Breast epithelium (tissue), 4 donors: ENCODE measurements around the gene SKP2. TPM values are rescaled to one million over a fixed set of nuclear protein-coding genes. Genes with fewer than 3 reads are reported as not detected.

Source experiments
- DNase-seq, 2 donors: peaks; one replicate each; pipeline ENCODE4 v3.0.0-alpha.2; 2019; ENCODE audit warnings: low spot score in 2 of 2
- H3K27ac ChIP-seq, 2 donors: fragments of 200-600 bp; sonication (generic) in 1 of 2; one replicate each; pipeline ENCODE4 v1.5.1; 2016 to 2019; ENCODE audit warnings: mild to moderate bottlenecking in 1 of 2
- H3K27me3 ChIP-seq, 2 donors: fragments of 200-600 bp; sonication (generic) in 1 of 2; one replicate each; pipeline versions ENCODE4 v1.5.1 to v1.6.0; 2017 to 2019; ENCODE audit warnings: control low read depth in 1 of 2, mild to moderate bottlenecking in 1 of 2
- H3K36me3 ChIP-seq: fragments of 200-600 bp; one replicate; pipeline ENCODE4 v1.5.1; 2019
- H3K4me1 ChIP-seq, 2 donors: fragments of 200-600 bp; sonication (generic); one replicate each; pipeline ENCODE4 v1.5.1; 2016 to 2019; ENCODE audit warnings: control low read depth in 1 of 2
- H3K4me3 ChIP-seq, 3 donors: fragments of 200-600 bp; sonication (generic); 1 replicate in 2 of 3; 2 replicates in 1 of 3; pipeline ENCODE4 v1.5.1; 2016 to 2019; ENCODE audit warnings: mild to moderate bottlenecking in 3 of 3, moderate library complexity in 2 of 3
- H3K9me3 ChIP-seq, 2 donors: fragments of 200-600 bp; sonication (generic) in 1 of 2; one replicate each; pipeline ENCODE4 v1.5.1; 2016 to 2019; ENCODE audit warnings: control low read depth in 1 of 2
- CTCF ChIP-seq, 3 donors: fragments of 450-650 bp; IDR thresholded peaks; one replicate each; pipeline ENCODE4 v1.5.1; 2016 to 2017; ENCODE audit warnings: antibody characterized with exemption in 3 of 3, mild to moderate bottlenecking in 3 of 3, moderate library complexity in 3 of 3
- POLR2A ChIP-seq: fragments of 450-650 bp; IDR thresholded peaks from one replicate; pipeline ENCODE4 v1.6.1; 2016; ENCODE audit warnings: antibody characterized with exemption, mild to moderate bottlenecking, moderate library complexity
- POLR2AphosphoS5 ChIP-seq, 3 donors: sonication (generic); formaldehyde crosslinking; IDR thresholded peaks; one replicate each; pipeline ENCODE4 v1.6.1; 2017; ENCODE audit warnings: antibody characterized with exemption in 3 of 3
- intact Hi-C: fragments of 100-400 bp; cut with DNase I; formaldehyde crosslinking; loops from one replicate; pipeline ENCODE4 v1.15.1; 2023; ENCODE audit warnings: low total_unique reads
- total RNA-seq, 3 donors: library from RNA; depleted of rRNA; stranded (reverse); fragments of >200 nt; gene quantifications; one replicate each; pipeline ENCODE4 v1.1.0, GENCODE V29; 2016

SKP2 gene
- total RNA-seq, 3 donors from 2014 or later, result 9.1 to 11.1 (median 9.2) TPM

- Histone ChIP-seq H3K4me1 (no peaks in the 10 kb centered on the region), H3K27me3 (no peaks in the 10 kb centered on the region), H3K4me3 (no peak overlapping the region), H3K36me3 (no peaks in the 10 kb centered on the region), H3K27ac (no peak overlapping the region), H3K9me3 (no peaks in the 10 kb centered on the region)
- no peak for TF ChIP-seq CTCF (IDR thresholded peaks at IDR 0.05)
- TF ChIP-seq POLR2A, result no peak
- TF ChIP-seq POLR2AphosphoS5 (IDR thresholded peaks at IDR 0.05), result no peak
- DNase-seq, result no peak
- intact Hi-C loops, result no loop called here
Measured at GRCh38 chr5:36228505-36228904, 76.6 kb downstream of the SKP2 start.

GRCh38 chr5:36230151-36230790, 78.4 kb downstream of the SKP2 start:
- no peaks in the 10 kb centered on the region for H3K36me3 ChIP-seq
- no peak overlapping the region for H3K4me3 ChIP-seq
- H3K4me1 ChIP-seq, result no peaks in the 10 kb centered on the region
- H3K27ac ChIP-seq, result no peak overlapping the region
- TF ChIP-seq CTCF (IDR thresholded peaks at IDR 0.05) (no peak), POLR2AphosphoS5 (IDR thresholded peaks at IDR 0.05) (no peak), POLR2A (no peak)
- H3K9me3 ChIP-seq, result no peaks in the 10 kb centered on the region
- intact Hi-C loops, result no loop called here
- no peak for DNase-seq
- no peaks in the 10 kb centered on the region for H3K27me3 ChIP-seq

- H3K9me3 ChIP-seq, result no peaks in the 10 kb centered on the region
- H3K27ac ChIP-seq, result no peak overlapping the region
- no peaks in the 10 kb centered on the region for H3K27me3 ChIP-seq
- TF ChIP-seq POLR2A, result no peak
- no peak for TF ChIP-seq CTCF (IDR thresholded peaks at IDR 0.05)
- no peak for TF ChIP-seq POLR2AphosphoS5 (IDR thresholded peaks at IDR 0.05)
- no peaks in the 10 kb centered on the region for H3K36me3 ChIP-seq
- intact Hi-C loops, result no loop called here
- no peak overlapping the region for H3K4me3 ChIP-seq
- no peaks in the 10 kb centered on the region for H3K4me1 ChIP-seq
- DNase-seq, result no peak
Measured at GRCh38 chr5:36232533-36232932, 80.6 kb downstream of the SKP2 start.

Other genes starting within 250 kb of the SKP2 start
- not detected for gene CAPSL, start 213.5 kb upstream of the SKP2 start, total RNA-seq
- gene UGT3A1, start 160.7 kb upstream of the SKP2 start, total RNA-seq, result not detected
- gene UGT3A2, start 85.2 kb upstream of the SKP2 start, total RNA-seq, result not detected
- 10 to 100 TPM; 11.0 to 19.3 (median 13.1) TPM for gene LMBRD2, start 224 bp upstream of the SKP2 start, total RNA-seq
- 10 to 100 TPM; 27.4 to 31.8 (median 27.9) TPM for gene NADK2, start 89.8 kb downstream of the SKP2 start, total RNA-seq
- gene RANBP3L, start 149.8 kb downstream of the SKP2 start, total RNA-seq, result 10 to 100 TPM in 2 of 3 donors, 1 to 10 TPM in 1; 2.3 to 22.2 (median 11.0) TPM